HL-60/S4 (cell line): ENCODE results near the gene INPP4B.

Experiments
- in situ Hi-C: fragments of 300-500 bp; cut with MboI; formaldehyde crosslinking; loops from 2 replicates; pipeline ENCODE4 v1.14.3; 2022; ENCODE audit warnings: low sequenced_read_pairs

The INPP4B gene

GRCh38 chr4:142322996-142323395 is 523.1 kb downstream of the INPP4B start:
- in situ Hi-C loops, result no loop called here

- in situ Hi-C loops, result no loop called here
Observed at GRCh38 chr4:142318280-142318679, 527.8 kb downstream of the INPP4B start.

- in situ Hi-C loops, result no loop called here
Observed at GRCh38 chr4:142316913-142317312, 529.2 kb downstream of the INPP4B start.

- in situ Hi-C loops, result no loop called here
Observed at GRCh38 chr4:142316025-142316424, 530.1 kb downstream of the INPP4B start.

- in situ Hi-C loops, result no loop called here
Observed at GRCh38 chr4:142314686-142315085, 531.4 kb downstream of the INPP4B start.

- in situ Hi-C loops, result no loop called here
Observed at GRCh38 chr4:142314247-142314646, 531.9 kb downstream of the INPP4B start.

- in situ Hi-C loops, result no loop called here
Observed at GRCh38 chr4:142312391-142312790, 533.7 kb downstream of the INPP4B start.

- in situ Hi-C loops, result no loop called here
Observed at GRCh38 chr4:142311916-142312315, 534.2 kb downstream of the INPP4B start.

GRCh38 chr4:142309772-142310171 is 536.3 kb downstream of the INPP4B start:
- in situ Hi-C loops, result no loop called here

GRCh38 chr4:142307857-142308256 is 538.2 kb downstream of the INPP4B start:
- in situ Hi-C loops, result no loop called here

GRCh38 chr4:142297313-142297712 is 548.8 kb downstream of the INPP4B start:
- in situ Hi-C loops, result no loop called here

GRCh38 chr4:142293536-142293935 is 552.6 kb downstream of the INPP4B start:
- in situ Hi-C loops, result no loop called here

GRCh38 chr4:142292231-142292630 is 553.9 kb downstream of the INPP4B start:
- in situ Hi-C loops, result no loop called here

GRCh38 chr4:142291299-142292050 is 554.6 kb downstream of the INPP4B start:
- in situ Hi-C loops, result no loop called here

- in situ Hi-C loops, result no loop called here
Observed at GRCh38 chr4:142287371-142287770, 558.7 kb downstream of the INPP4B start.

- in situ Hi-C loops, result no loop called here
Observed at GRCh38 chr4:142285222-142285583, 560.9 kb downstream of the INPP4B start.

- in situ Hi-C loops, result no loop called here
Observed at GRCh38 chr4:142284402-142285221, 561.5 kb downstream of the INPP4B start.

- in situ Hi-C loops, result no loop called here
Observed at GRCh38 chr4:142282870-142283431, 563.1 kb downstream of the INPP4B start.

- in situ Hi-C loops, result no loop called here
Observed at GRCh38 chr4:142281999-142282398, 564.1 kb downstream of the INPP4B start.

- in situ Hi-C loops, result no loop called here
Observed at GRCh38 chr4:142278663-142279062, 567.4 kb downstream of the INPP4B start.

- in situ Hi-C loops, result no loop called here
Observed at GRCh38 chr4:142278171-142278570, 567.9 kb downstream of the INPP4B start.

GRCh38 chr4:142274137-142274536 is 572.0 kb downstream of the INPP4B start:
- in situ Hi-C loops, result no loop called here
